HG03175 (cell line): ENCODE data around the gene AGO4.
"Not testable (repeated sequence)": the region's sequence is repeated elsewhere in the genome, so short reads cannot be mapped to it uniquely, and the experiment has no call there.

Source experiments
- ATAC-seq: cut with Tn5 transposase; IDR thresholded peaks from one replicate; pipeline ENCODE4 v1.9.1; 2021; ENCODE audit warnings: mild to moderate bottlenecking, moderate library complexity; ENCODE audit not compliant: unreplicated experiment

Gene AGO4

GRCh38 chr1:35807614-35808449 is at the start of gene AGO4:
TSS of gene AGO4 (plus strand) at chr1:35808016. CDS start at chr1:35808417, 401 bp downstream.
- ATAC-seq, result peak; percentile 43

DNA sequence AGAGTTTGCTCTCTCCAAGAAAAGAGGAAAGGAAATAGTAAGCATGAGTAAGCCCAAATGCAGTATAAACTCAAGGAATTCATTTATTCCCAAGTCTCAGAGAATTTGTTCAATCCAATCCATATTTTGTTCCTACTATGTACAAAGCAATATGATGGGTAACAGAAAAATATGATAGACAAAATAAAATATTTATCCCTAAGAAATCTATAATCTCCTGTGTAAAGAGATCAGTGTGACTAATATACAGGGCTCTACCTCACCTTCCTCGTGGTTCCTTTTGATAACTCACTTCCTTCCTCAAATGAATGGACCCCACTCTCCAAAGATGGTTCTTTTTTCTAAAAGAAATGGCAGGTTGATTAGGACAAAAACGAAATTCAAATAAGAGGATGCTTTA is 45.7 kb upstream of the AGO4 start:
- no peak for ATAC-seq

DNA sequence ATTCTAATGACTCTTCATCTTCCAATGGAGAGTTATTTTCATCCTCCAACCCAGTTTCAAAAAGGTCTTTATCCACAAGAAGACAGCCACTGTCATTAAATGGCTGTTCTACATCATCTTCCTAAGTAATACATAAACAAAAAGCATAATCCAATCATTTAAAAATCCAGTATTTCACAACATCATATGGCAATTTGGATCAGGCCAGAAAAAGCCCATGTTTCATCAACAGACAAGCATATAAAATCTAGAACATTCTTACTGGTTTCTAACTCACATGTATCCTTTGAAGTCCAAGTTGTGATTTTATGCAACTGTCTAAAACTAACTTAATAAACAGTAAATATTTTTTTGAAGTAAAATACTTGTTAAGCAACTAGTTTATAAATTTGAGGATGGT is 44.6 kb upstream of the AGO4 start:
- no peak for ATAC-seq

- no peak for ATAC-seq
These were observed 43.5 kb upstream of the AGO4 start for GRCh38 chr1:35764283-35764682.

GRCh38 chr1:35768350-35769187 is 39.2 kb upstream of the AGO4 start:
- no peak for ATAC-seq

DNA sequence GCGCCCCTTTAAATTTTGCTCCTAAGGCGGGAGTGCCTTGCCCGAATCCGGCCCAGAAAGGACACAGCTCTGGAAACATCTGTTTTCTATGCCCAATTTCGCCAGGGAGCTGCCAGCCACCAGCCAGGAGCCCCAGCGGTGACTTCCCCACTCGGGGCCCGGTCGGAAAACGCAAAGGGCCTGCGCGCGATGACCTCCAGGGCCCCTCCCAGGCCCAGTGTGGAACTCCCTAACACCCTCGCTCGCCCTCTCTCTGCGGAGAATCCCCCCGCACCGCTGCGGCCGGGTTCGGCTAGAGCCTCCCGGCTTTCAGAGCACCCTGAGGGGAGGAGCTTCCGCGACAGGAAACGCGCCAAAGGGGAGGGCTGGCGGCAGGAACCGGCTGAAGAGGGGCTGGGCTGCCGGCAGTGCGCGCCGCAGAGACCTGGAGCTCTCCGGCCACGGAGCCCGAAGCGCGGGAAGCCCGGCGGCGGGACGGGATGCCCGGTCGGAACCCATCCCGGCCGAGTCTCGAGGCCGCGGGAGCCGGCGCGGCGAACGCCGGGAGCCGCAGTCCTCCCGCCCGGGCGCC is 38.5 kb upstream of the AGO4 start:
- ATAC-seq, result peak; percentile 84

DNA sequence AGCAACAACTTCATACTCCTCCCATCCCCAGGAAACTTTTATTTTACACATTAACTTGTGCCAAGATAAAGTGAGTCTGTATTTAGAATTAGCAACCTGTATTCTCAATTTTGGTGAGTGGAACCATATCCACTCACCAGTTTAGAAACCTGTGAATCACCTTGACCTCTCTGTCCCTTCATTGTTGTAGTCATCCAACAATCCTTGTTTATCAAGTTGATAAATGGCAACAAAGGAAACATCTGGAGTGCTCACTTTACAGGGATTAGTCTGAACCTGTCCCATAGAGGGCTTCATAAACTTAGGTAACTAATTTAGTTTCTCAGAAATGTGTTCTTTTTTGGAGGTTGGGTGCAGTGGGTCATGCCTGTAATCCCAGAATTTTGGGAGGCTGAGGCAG is 34.1 kb upstream of the AGO4 start:
- ATAC-seq, result no peak

DNA sequence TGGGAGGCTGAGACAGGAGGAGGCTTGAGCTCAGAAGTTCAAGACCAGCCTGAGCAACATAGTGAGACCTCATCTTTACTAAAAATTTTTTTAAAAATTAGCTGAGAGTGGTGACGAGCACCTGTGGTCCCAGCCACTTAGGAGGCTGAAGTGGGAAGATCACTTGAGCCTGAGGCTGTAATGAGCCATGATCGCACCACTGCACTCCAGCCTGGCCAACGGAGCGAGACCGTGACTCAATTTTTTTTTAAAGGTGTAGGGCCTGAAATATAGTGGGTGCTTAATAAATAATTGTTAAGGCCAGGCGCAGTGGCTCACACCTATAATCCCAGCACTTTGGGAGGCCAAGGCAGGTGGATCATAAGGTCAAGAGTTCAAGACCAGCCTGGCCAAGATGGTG is 31.6 kb upstream of the AGO4 start:
- ATAC-seq, result not testable (repeated sequence)

DNA sequence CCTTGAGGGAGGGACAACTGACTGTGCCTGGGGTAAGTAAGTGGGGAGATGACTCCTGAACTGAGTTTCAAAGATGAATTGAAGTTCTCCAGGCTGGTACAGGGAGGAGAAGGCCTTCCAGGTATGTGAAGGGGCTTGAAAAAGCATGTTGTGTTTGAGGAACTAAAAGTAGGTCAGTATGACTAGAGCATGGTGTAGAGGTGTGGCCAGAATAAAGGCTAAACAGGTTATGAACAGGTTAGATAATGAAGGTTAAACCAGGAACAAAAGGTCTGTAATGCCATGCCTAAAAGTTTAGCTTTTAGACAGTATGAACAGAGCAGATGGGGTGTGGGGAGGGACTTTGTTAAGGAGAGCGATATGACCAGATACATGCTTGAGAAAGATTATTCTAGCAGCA is 30.7 kb upstream of the AGO4 start:
- ATAC-seq, result no peak

- no peak for ATAC-seq
These were observed 24.7 kb upstream of the AGO4 start for GRCh38 chr1:35783055-35783583.

DNA sequence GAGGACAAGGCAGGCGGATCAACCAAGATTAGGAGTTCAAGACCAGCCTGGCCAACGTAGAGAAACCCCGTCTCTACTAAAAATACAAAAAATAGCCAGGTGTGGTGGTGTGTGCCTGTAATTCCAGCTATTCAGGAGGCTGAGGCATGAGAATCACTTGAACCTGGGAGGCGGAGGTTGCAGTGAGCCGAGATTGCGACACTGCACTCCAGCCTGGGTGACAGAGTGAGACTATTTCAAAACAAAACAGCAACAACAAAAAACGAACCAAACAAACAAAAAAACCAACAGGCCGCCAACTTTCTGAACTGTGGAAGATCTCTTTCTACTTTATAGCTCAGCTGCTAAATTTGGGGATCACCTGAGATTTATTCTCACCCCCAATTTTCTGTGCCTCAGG is 23.5 kb upstream of the AGO4 start:
- ATAC-seq, result not testable (repeated sequence)

DNA sequence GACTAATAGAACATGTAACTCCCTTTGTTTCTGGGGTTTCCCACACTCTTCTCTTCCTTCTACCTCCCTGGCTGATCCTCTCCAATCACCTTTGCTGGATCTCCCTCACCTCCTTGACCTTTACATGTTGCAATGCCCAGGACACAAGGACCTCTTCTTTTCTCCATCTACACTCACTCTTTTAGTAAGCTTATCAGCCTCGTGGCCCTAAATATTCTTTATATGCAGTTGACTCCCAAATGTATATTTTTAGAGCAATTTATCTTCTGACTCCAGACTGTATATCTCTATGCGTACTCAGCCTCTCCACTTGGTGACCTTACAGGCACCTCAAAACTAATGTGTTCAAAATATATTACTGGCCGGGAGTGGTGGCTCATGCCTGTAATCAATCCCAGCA is 19.7 kb upstream of the AGO4 start:
- no peak for ATAC-seq

- no peak for ATAC-seq
These were observed 17.1 kb upstream of the AGO4 start for GRCh38 chr1:35790670-35791069.

DNA sequence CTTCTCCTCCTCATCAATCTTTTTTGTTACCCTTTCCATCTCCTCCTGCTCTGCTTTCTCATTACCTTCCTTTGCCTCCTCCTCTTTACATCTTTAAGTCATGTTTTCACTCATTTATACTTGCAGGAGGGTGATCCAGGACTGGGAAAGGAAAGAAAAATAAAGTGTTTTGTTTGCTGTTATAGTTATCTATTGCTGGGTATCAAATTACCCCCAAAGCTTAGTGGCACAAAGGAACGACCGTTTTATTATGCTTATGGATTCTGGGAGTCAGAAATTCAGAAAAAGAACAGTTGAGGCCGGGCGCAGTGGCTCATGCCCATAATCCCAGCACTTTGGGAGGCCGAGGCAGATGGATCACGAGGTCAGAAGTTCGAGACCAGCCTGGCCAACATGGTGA is 12.5 kb upstream of the AGO4 start:
- no peak for ATAC-seq

DNA sequence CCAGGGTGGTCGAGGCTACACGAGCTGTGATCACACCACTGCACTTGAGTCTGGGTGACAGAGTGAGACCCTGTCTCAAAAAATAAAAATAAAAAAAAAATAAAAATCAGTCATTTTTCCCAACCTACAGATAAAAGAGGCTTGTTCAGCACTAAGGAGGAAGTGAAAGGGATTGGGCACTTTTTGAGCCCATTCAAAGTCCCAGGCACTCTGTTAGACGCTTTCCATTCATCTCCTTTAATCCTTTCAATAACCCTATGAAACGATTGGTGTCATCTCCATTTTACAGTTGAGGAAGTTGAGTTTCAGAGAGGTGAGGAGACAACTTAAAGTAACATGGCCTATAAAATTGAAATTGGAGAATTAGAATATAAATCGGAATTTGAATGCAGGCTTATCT is 10.4 kb upstream of the AGO4 start:
- ATAC-seq, result no peak

- not testable (repeated sequence) for ATAC-seq
These were observed 9.8 kb upstream of the AGO4 start for GRCh38 chr1:35798019-35798418.

- not testable (repeated sequence) for ATAC-seq
These were observed 7.5 kb upstream of the AGO4 start for GRCh38 chr1:35800167-35800887.

DNA sequence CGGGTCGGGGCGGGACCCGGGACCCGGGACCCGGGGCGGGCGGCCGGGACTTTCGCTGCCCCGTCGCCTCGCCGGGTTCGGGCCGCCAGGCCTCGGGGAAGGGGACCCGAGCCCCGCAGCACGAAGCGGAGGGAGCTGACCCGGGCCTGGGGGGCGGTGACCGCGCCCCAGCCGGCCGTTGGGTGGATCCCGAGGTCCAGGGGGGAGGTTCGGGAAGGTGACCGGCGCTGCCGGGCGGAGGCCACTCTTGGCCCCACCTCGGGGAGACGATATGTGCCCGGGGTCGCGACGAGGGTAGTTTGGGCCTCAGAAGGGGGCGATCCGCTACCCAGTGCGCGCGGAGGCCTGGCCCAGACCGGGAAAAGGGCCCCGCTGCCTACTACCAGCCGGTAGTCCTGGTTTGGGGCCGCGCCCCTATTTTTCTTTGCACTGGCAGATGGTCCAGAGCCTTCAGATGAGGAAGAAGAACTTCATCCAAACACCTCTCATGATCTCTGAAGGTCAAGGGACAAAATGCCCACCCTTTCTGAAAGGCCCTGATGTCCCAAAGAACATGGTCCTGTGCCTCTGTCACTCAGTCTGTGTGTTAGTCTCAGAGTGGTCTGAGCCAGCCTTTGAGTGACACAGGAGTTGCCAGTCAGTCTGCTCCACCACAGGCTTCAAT is 766 bp downstream of the AGO4 start:
- peak; percentile 32 for ATAC-seq

DNA sequence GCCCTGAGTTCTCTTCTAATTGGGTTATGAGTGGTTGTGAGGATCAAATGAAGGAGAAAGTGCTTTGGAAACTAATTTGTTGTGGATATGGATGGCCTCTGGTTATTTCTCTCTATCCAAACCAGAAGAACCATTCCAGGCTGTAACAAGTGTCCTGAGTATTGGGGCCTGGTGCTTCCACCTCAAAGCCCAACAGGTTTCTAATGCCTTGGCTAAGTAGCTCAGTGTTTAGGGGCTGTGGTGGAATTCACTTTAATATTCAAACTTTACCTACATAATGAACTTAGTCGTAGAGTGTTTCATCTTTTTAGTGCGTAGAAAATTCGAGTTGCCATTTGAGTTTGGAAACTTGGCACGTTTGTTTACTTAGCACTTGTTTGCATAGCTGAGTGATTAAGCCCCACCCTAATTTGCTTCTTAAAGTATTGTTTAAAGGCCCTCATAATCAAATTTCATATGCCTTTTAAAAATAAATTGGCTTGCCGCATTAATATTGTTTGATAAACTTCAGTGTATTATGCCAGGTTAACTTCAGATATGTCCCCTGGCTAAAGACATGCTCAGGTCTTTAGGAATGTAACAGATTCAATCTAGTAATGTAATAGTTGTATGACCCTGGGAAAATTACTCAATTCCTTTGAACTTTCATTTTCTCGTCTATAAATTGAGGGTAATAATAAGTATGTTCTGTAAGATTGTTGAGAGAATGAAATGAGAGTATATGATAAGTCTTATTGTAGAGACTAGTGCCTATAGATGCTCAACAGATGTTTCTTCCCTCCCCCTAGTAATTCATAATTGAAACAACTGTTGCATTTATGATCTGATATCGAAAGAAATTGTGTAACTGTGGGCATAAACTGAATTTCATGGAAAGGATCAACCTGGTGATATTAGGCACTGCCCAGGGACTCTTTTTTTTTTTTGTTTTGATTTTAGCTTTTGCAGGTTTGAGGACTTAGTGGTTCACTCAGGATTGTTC is 1.6 kb downstream of the AGO4 start:
- ATAC-seq, result no peak
